Measurements from ENCODE around the gene NUTF2.
"Not testable (repeated sequence)": the region's sequence is repeated elsewhere in the genome, so short reads cannot be mapped to it uniquely, and the experiment has no call there.

Gene NUTF2

DNA sequence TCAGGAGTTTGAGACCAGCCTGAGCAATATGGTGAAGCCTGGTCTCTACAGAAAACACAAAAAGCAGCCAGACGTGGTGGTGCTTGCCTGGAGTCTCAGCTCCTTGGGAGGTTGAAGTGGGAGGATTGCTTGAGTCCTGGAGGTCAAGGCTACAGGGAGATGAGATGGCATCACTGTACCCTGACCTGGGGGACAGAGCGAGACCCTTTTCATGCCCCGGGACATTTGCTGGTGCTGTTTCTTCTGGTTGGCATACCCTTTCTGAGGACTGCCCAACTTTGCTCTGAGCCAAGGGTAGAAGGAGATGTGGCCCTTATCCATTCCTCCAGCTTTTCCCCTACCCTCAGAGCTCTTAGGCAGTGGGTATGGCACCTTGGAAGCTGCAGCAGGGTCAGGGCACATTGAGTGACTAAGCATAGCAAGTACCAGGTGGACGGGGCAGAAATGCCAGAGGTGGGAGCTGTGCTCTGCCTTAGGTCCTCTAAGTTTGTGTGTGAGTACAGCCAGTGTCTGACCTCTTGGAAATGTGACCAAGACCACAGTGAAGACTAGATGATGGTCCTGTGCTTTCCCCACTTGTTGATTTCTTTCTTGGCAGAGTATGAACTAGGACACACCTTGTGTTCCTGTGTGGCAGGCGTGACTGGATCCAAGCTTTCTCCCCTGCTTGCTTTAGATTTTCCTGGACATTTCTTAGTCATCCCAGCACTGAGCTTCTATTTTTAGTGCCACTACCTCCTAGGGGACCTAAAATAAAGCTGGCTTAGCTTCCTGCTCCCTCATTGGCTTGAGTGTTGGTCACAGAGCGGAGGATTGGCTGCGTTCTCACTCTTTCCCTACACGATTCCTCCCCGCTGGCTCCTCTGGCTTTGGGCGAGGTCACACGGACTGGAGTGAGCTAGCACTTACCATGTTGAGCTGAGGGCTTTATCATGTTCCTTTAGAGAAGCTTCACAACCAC is 16.2 kb downstream of the NUTF2 start:
- no peak for DNase-seq (ENCODE audit: insufficient read length, low spot score)
- FAIRE-seq = no peak

DNA sequence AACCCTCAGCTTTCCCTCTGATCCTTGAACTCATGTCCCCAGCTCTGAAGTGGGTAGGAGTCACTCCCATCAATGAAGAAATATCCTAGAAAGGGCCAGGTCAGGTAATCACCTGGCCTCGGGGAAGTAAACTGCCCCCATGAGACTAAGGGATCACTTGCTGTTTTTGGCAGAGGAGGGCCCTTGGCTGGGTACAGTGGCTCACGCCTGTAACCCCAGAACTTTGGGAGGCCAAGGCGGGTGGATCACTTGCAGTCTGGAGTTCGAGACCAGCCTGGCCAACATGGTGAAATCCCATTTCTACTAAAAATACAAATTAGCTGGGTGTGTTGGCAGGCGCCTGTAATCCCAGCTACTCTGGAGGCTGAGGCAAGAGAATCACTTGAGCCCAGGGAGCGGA is 17.3 kb downstream of the NUTF2 start:
- not testable (repeated sequence) for DNase-seq (ENCODE audit: insufficient read length, low spot score); FAIRE-seq

DNA sequence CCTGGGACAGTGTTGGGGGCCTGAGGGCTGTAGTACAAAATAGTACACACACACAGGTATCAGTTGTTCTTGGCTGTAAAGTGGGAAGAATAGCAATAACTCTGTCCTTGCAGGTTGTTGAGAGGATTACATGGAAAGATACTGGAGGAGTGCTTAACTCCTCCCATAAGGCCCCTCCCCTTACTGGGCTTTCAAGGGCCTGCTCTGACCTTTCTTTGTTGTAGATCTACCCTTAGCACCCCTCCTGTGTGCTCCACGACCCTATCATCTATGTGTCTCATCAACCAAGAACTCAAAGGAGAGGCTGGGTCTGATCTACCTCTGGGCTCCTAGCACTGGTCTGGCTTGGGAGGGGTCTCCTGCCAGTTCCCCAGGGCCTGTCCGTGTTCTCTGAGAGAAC is 17.9 kb downstream of the NUTF2 start:
- no peak for FAIRE-seq
- DNase-seq (ENCODE audit: insufficient read length, low spot score) = no peak

- DNase-seq (ENCODE audit: insufficient read length, low spot score) (no peak), FAIRE-seq (no peak)
These were observed 18.6 kb downstream of the NUTF2 start for GRCh38 chr16:67865318-67865717.

GRCh38 chr16:67868290-67868689 is 21.6 kb downstream of the NUTF2 start:
- FAIRE-seq (no peak), DNase-seq (ENCODE audit: insufficient read length, low spot score) (no peak)

- DNase-seq (ENCODE audit: insufficient read length, low spot score) (no peak), FAIRE-seq (no peak)
These were observed 22.9 kb downstream of the NUTF2 start for GRCh38 chr16:67869653-67870052.

DNA sequence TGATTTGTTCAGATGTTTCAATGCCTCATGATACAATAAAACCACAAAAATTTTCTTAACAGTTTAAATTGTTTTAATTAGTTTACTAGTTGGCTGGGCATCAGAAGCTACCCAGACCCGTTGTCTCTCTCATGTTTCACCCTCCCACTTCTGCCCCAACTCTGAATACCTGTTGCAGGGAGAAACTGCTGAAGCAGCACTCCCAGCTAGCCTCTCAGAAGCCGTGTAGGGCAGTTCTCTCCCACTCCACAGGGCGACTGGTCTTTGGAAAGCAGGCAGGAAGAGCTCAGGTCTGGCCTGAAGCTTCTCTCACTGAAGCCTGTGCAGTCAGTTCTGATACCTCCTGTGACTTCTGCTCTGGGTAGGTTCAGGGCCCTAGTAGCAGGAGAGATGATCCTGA is 24.5 kb downstream of the NUTF2 start:
- FAIRE-seq (no peak), DNase-seq (ENCODE audit: insufficient read length, low spot score) (no peak)

DNA sequence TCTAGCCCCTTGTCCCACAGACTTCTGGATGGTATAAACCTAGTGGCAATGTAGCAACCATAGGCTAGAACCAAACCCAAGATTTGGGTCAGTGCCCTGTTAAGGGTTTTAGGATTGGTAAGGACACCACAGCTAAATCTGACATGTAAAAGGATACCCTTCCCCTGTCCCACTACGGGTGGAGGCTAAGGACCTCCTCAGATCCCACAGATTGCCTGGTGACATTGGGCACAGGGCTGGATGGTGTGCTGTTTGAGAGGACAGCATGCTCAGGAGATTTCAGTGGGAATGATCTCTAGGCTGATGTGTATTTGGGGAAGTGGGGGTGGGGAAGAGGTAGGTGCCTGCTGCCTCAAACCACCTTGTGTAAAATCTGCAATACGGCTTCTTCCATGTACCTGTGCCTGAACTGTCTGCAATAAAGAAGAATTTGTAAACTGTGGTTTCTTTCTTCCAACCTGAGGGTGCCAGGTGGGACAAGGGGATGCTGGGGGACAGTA is 25.4 kb downstream of the NUTF2 start:
- DNase-seq (ENCODE audit: insufficient read length, low spot score) (no peak), FAIRE-seq (no peak)

DNA sequence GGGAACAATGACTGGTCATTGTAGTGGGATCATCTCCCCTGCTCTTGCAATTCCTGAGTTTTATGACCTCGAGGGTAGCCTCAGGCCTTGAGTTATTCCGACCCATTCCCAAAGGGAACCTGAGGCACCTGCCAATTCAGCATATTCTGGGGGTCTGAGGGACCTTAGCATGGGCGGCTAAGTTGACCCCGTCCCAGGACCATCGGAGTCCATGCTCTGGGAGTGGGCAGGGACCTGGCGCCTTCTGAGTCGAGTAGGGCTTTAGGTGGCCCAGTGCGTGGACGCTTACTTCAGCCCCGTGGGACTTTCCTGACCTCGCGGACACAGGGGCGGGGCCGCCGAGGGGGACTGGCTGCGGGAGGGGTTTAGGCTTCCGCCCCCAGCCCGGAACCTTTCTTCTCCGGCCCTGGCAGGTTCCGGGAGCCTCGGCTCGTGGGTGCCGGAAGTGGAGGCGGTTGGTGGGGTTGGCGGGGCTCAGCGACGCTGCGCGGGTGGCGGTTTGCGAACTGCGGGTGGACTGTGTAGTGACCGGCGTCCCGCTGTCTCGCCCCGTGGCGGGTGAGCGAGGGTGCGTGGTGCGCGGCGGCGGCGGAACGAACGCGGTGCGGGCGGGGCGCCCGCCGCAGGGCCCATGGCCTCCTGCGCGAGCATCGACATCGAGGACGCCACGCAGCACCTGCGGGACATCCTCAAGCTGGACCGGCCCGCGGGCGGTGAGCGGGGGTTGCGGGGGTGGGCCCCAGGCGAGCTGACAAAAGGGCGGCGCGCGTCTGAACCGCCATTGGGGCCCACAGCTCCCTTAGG is 26.1 kb downstream of the NUTF2 start, which contains the start of gene EDC4:
EDC4 (plus strand) TSS at position 422 of the 804 bp plus-strand sequence; CDS start at position 632, 210 bp downstream.
- DNase-seq (ENCODE audit: insufficient read length, low spot score) (peak; percentile 96), FAIRE-seq (peak; percentile 80)

DNA sequence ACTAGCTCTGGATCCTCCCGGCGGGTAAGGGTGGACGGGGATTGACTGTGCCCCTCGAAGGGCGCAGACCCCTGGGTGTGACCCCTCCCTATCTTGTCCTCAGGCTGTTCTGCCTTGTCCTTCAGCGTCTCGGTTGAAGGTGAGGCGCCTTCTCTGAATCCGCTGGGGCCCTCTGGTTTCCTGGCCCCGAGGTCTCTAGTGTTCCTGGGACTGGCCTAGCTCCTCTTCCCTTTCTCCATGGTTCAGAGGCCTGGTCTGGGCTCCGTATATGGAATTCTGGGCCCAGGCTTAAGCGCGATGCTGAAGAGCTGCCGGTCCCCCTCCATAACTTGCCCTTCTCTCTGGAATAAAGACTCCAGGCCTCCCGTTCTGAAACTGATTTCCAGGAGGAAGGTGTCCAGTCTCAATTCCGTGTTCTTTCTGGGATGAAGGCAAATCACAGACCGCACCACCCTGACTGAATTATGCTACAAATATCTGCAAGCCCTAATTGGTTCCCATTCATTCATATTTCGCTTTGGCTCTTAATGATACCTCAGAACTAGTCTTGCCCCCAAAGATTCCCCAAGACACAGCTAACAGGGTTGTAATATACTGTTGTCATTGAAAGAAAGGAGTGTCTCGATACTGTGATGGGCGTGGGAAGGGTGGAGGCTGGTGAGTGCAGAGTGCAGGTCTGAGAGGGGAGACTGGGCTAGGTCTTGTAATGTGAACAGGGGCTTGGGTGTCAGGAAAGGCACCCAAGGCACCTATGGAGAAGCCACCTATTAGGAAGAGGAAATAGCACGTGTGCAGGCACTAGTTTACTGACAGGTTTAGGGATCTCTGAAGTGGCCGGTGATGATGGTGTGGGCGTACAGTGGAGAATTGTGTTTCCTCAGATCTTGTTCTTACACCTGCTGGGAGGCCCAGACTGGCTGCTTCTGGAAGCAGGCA is 27.0 kb downstream of the NUTF2 start:
- DNase-seq (ENCODE audit: insufficient read length, low spot score) (no peak), FAIRE-seq (peak; percentile 8)

- no peak for DNase-seq (ENCODE audit: insufficient read length, low spot score)
- FAIRE-seq = no peak
These were observed 27.6 kb downstream of the NUTF2 start for GRCh38 chr16:67874372-67874771.

DNA sequence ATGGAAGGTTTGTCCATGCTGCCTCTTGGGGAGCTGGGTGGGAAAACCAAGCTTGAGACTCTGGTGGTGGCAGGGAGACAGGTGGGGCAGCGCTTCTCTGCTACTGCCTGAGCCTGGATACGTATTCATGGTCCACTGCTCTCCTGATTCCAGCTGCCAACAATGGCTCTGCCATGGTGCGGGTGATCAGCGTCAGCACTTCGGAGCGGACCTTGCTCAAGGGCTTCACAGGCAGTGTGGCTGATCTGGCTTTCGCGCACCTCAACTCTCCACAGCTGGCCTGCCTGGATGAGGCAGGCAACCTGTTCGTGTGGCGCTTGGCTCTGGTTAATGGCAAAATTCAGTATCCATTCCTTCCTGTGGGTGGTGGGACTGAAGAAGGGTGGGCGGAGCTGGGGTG is 30.3 kb downstream of the NUTF2 start:
- FAIRE-seq = no peak

GRCh38 chr16:67878232-67878631 is 31.5 kb downstream of the NUTF2 start:
- DNase-seq (ENCODE audit: insufficient read length, low spot score) (no peak), FAIRE-seq (no peak)

More for the DNA sequence above, 30.3 kb downstream of the NUTF2 start:
- no peak for DNase-seq (ENCODE audit: insufficient read length, low spot score)

DNA sequence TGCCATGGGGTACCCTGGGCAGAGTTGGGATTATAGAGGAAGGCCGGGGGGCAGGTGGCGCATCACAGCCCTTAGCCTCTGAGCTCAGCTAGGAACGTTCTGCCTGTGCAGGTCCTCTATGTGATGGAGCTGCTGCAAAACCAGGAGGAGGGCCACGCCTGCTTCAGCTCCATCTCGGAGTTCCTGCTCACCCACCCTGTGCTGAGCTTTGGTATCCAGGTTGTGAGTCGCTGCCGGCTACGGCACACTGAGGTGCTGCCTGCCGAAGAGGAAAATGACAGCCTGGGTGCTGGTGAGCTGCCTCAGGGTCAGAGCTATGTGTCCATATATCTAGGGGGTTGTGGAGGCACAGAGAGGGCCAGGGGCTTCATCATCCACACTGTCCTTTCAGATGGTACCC is 32.1 kb downstream of the NUTF2 start:
- DNase-seq (ENCODE audit: insufficient read length, low spot score) (no peak), FAIRE-seq (no peak)

- DNase-seq (ENCODE audit: insufficient read length, low spot score) (no peak), FAIRE-seq (no peak)
These were observed 32.7 kb downstream of the NUTF2 start for GRCh38 chr16:67879462-67879861.

DNA sequence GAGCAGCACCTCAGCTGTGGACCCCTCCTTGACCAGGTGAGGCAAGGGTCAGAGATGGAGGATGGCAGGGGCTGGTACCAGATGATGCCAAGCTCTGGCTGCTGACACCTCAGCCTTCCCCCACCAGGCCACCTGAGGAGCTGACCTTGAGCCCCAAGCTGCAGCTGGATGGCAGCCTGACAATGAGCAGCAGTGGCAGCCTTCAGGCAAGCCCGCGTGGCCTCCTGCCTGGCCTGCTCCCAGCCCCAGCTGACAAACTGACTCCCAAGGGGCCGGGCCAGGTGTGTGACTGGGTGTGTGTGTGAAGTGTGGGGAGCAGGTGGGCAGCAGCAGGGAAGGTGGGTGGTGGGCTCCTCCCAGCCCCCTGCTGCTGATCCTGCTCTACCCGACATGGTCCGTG is 33.2 kb downstream of the NUTF2 start:
- FAIRE-seq = no peak

DNA sequence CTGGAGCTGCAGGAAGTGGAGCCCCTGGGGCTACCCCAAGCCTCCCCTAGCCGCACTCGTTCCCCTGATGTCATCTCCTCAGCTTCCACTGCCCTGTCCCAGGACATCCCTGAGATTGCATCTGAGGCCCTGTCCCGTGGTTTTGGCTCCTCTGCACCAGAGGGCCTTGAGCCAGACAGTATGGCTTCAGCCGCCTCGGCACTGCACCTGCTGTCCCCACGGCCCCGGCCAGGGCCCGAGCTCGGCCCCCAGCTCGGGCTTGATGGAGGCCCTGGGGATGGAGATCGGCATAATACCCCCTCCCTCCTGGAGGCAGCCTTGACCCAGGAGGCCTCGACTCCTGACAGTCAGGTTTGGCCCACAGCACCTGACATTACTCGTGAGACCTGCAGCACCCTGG is 33.9 kb downstream of the NUTF2 start:
- no peak for DNase-seq (ENCODE audit: insufficient read length, low spot score)

More for the DNA sequence above, 33.2 kb downstream of the NUTF2 start:
- DNase-seq (ENCODE audit: insufficient read length, low spot score) = no peak

DNA sequence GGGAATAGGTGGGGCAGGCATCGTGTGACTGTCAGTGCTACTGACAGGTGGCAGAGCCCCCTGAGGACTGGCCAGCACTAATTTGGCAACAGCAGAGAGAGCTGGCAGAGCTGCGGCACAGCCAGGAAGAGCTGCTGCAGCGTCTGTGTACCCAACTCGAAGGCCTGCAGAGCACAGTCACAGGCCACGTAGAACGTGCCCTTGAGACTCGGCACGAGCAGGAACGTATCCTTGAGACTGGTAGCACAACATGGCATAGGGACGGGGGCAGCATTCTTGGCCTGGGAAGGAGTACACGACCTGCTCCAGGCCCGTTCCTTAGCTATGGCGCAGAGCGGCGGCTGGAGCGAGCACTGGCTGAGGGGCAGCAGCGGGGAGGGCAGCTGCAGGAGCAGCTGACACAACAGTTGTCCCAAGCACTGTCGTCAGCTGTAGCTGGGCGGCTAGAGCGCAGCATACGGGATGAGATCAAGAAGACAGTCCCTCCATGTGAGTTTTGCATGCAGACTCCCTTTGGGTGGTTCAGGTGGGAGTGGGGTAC is 35.0 kb downstream of the NUTF2 start:
- no peak for FAIRE-seq
- DNase-seq (ENCODE audit: insufficient read length, low spot score) = no peak

More for the DNA sequence above, 33.9 kb downstream of the NUTF2 start:
- no peak for FAIRE-seq

DNA sequence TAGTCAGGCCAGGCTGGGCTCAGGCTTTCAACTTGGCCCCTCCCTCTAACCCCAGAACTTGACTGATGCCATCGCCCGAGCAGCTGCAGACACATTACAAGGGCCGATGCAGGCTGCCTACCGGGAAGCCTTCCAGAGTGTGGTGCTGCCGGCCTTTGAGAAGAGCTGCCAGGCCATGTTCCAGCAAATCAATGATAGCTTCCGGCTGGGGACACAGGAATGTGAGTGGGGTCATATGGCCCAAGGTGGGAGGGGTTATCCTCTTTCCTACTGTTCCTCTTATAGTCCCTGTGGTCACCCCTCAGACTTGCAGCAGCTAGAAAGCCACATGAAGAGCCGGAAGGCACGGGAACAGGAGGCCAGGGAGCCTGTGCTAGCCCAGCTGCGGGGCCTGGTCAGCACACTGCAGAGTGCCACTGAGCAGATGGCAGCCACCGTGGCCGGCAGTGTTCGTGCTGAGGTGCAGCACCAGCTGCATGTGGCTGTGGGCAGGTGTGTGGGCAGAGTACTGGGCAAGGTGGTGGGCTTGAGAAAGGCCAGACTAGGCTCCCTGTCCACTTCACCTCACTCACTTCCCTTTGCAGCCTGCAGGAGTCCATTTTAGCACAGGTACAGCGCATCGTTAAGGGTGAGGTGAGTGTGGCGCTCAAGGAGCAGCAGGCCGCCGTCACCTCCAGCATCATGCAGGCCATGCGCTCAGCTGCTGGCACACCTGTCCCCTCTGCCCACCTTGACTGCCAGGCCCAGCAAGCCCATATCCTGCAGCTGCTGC is 35.8 kb downstream of the NUTF2 start:
- DNase-seq (ENCODE audit: insufficient read length, low spot score) (no peak), FAIRE-seq (no peak)

All from GM19239 (cell line).